MCF 10A (cell line): ENCODE results near the gene SPSB1. TPM values are rescaled to one million over a fixed set of nuclear protein-coding genes. Genes with fewer than 3 reads are reported as not detected.

ENCODE experiments used
- BruUV-seq: library from RNA; stranded (reverse); fragments of 400-500 nt; replicated peaks from 2 replicates; lab custom pipeline; 2021; lab: Mats Ljungman, UMichigan
- CTCF ChIA-PET: fragments of 300-600 bp; sonication (Branson Sonifier 250); formaldehyde crosslinking; extraction: SDS; loops from one replicate; lab custom pipeline; 2021; ENCODE audit warnings: antibody characterized with exemption, inconsistent platforms; lab: Yijun Ruan, JAX
- POLR2A ChIA-PET: fragments of 300-600, 350-650 bp; sonication (Branson Sonifier 250); formaldehyde crosslinking; extraction: SDS; loops from one replicate; lab custom pipeline; 2020; ENCODE audit warnings: antibody characterized with exemption, inconsistent platforms; lab: Yijun Ruan, JAX
- DNase-seq: peaks from one replicate; pipeline ENCODE4 v3.0.0-alpha.2; 2018; ENCODE audit not compliant: unreplicated experiment
- H3K27ac Mint-ChIP-seq: one replicate; pipeline ENCODE4 v1.8.0; 2022; ENCODE audit warnings: mild to moderate bottlenecking, low read depth, mixed read lengths; ENCODE audit not compliant: unreplicated experiment
- H3K27me3 Mint-ChIP-seq: one replicate; pipeline ENCODE4 v1.8.0; 2022; ENCODE audit warnings: mixed read lengths; ENCODE audit not compliant: insufficient read depth, unreplicated experiment
- H3K36me3 Mint-ChIP-seq: one replicate; pipeline ENCODE4 v1.8.0; 2022; ENCODE audit warnings: mild to moderate bottlenecking, moderate library complexity, mixed read lengths; ENCODE audit not compliant: insufficient read depth, unreplicated experiment
- H3K4me1 Mint-ChIP-seq: one replicate; pipeline ENCODE4 v1.8.0; 2022; ENCODE audit warnings: mixed read lengths; ENCODE audit not compliant: insufficient read depth, unreplicated experiment
- H3K4me3 Mint-ChIP-seq: one replicate; pipeline ENCODE4 v1.8.0; 2022; ENCODE audit warnings: mild to moderate bottlenecking, moderate library complexity, mixed read lengths; ENCODE audit not compliant: unreplicated experiment
- H3K9me3 Mint-ChIP-seq: one replicate; pipeline ENCODE4 v1.8.0; 2022; ENCODE audit warnings: mixed read lengths; ENCODE audit not compliant: unreplicated experiment
- CTCF ChIP-seq: fragments of 200-600 bp; IDR thresholded peaks from one replicate; pipeline ENCODE4 v1.8.0; 2022; ENCODE audit warnings: antibody characterized with exemption, mild to moderate bottlenecking; ENCODE audit not compliant: unreplicated experiment
- intact Hi-C: fragments of 100-400 bp; cut with micrococcal nuclease; formaldehyde crosslinking; loops from 2 replicates; pipeline ENCODE4 v1.14.1; 2022
- total RNA-seq: library from RNA; stranded (reverse); gene quantifications from 2 replicates; pipeline ENCODE4 v1.2.3, GENCODE V29; 2022

SPSB1 gene
- total RNA-seq, 1 experiment from 2014 or later, result 8.2 TPM

- intact Hi-C loops, result loop anchor here (10.0 kb wide), 1 partner anchor 168 kb away; no protein-coding TSS in a partner anchor
- no peak overlapping the region for H3K4me3 Mint-ChIP-seq
- DNase-seq, result no peak
- H3K4me1 Mint-ChIP-seq, result peaks cover 22% of the 10 kb centered on the region
- no TSS peak for BruUV-seq
- no peaks in the 10 kb centered on the region for H3K9me3 Mint-ChIP-seq
- H3K27ac Mint-ChIP-seq, result no peak overlapping the region
- ChIA-PET CTCF (interaction anchor here (0.7 to 2.1 kb wide), 4 partner anchors 13 to 289 kb away, joined by 3 to 8 read pairs (median 3); no protein-coding TSS in a partner anchor), POLR2A (no interaction called here)
- TF ChIP-seq CTCF, result no peak
- no peaks in the 10 kb centered on the region for H3K36me3 Mint-ChIP-seq
- H3K27me3 Mint-ChIP-seq, result no peaks in the 10 kb centered on the region
Measured at GRCh38 chr1:9282696-9282955, 10.1 kb upstream of the SPSB1 start.

- ChIA-PET CTCF (interaction anchor here (1.0 to 2.1 kb wide), 2 partner anchors 172 to 289 kb away, joined by 3 to 8 read pairs; no protein-coding TSS in a partner anchor), POLR2A (interaction anchor here (1.6 kb wide), 1 partner anchor 193 kb away, joined by 3 read pairs; no protein-coding TSS in a partner anchor)
- Mint-ChIP-seq H3K4me1 (peaks cover 22% of the 10 kb centered on the region), H3K27ac (no peak overlapping the region), H3K36me3 (no peaks in the 10 kb centered on the region), H3K9me3 (no peaks in the 10 kb centered on the region), H3K27me3 (no peaks in the 10 kb centered on the region), H3K4me3 (no peak overlapping the region)
- intact Hi-C loops, result loop anchor here (10.0 kb wide), 1 partner anchor 169 kb away; no protein-coding TSS in a partner anchor
- no peak for TF ChIP-seq CTCF
- no TSS peak for BruUV-seq
- DNase-seq, result no peak
Measured at GRCh38 chr1:9284061-9284460, 8.6 kb upstream of the SPSB1 start.

GRCh38 chr1:9286556-9286955, 6.1 kb upstream of the SPSB1 start:
- intact Hi-C loops, result loop anchor here (10.0 kb wide), 1 partner anchor 172 kb away; no protein-coding TSS in a partner anchor
- no TSS peak for BruUV-seq
- CTCF ChIA-PET, result no interaction called here

GRCh38 chr1:9289090-9289534, 3.6 kb upstream of the SPSB1 start:
- H3K27me3 Mint-ChIP-seq, result no peaks in the 10 kb centered on the region
- CTCF ChIA-PET, result interaction anchor here (0.6 to 2.7 kb wide), 20 partner anchors 8 to 685 kb away, joined by 3 to 22 read pairs (median 3); no protein-coding TSS in a partner anchor
- POLR2A ChIA-PET, result interaction anchor here (0.6 to 4.4 kb wide), 21 partner anchors 9 to 250 kb away, joined by 3 to 32 read pairs (median 5); partner anchors contain the start of gene SLC25A33
- no peak overlapping the region for H3K27ac Mint-ChIP-seq
- H3K4me3 Mint-ChIP-seq, result no peak overlapping the region
- intact Hi-C loops, result loop anchor here (1.0 to 10.0 kb wide), 4 partner anchors 22 to 202 kb away; no protein-coding TSS in a partner anchor
- peak; percentile 77 for DNase-seq
- H3K36me3 Mint-ChIP-seq, result no peaks in the 10 kb centered on the region
- BruUV-seq, result no TSS peak
- no peaks in the 10 kb centered on the region for H3K9me3 Mint-ChIP-seq
- peaks cover 4% of the 10 kb centered on the region for H3K4me1 Mint-ChIP-seq
- peak; percentile 83 for TF ChIP-seq CTCF

More at GRCh38 chr1:9286556-9286955, 6.1 kb upstream of the SPSB1 start:
- no peak overlapping the region for H3K27ac Mint-ChIP-seq
- peaks cover 5% of the 10 kb centered on the region for H3K4me1 Mint-ChIP-seq
- no peak for DNase-seq
- TF ChIP-seq CTCF, result no peak
- no peaks in the 10 kb centered on the region for H3K27me3 Mint-ChIP-seq
- H3K36me3 Mint-ChIP-seq, result no peaks in the 10 kb centered on the region
- no peaks in the 10 kb centered on the region for H3K9me3 Mint-ChIP-seq
- POLR2A ChIA-PET, result no interaction called here
- H3K4me3 Mint-ChIP-seq, result no peak overlapping the region
